ENCODE measurements around the gene SF3B6.

- TF ChIP-seq, protein P1, sequence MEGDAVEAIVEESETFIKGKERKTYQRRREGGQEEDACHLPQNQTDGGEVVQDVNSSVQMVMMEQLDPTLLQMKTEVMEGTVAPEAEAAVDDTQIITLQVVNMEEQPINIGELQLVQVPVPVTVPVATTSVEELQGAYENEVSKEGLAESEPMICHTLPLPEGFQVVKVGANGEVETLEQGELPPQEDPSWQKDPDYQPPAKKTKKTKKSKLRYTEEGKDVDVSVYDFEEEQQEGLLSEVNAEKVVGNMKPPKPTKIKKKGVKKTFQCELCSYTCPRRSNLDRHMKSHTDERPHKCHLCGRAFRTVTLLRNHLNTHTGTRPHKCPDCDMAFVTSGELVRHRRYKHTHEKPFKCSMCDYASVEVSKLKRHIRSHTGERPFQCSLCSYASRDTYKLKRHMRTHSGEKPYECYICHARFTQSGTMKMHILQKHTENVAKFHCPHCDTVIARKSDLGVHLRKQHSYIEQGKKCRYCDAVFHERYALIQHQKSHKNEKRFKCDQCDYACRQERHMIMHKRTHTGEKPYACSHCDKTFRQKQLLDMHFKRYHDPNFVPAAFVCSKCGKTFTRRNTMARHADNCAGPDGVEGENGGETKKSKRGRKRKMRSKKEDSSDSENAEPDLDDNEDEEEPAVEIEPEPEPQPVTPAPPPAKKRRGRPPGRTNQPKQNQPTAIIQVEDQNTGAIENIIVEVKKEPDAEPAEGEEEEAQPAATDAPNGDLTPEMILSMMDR (IDR thresholded peaks at IDR 0.05 in 8 of 11, conservative IDR thresholded peaks at IDR 0.05 in 3 of 11) = no peak
- TF ChIP-seq POLR2A (IDR thresholded peaks at IDR 0.05) = no peak
Observed at GRCh38 chr2:24123922-24124580, 47.9 kb upstream of the SF3B6 start.
